ENCODE results near the gene SGCG. TPM values are rescaled to one million over a fixed set of nuclear protein-coding genes. Genes with fewer than 3 reads are reported as not detected.

The SGCG gene
- total and polyA plus RNA-seq, 8 donors = 0.14 to 0.25 (median 0.15) TPM; not detected in 5

DNA sequence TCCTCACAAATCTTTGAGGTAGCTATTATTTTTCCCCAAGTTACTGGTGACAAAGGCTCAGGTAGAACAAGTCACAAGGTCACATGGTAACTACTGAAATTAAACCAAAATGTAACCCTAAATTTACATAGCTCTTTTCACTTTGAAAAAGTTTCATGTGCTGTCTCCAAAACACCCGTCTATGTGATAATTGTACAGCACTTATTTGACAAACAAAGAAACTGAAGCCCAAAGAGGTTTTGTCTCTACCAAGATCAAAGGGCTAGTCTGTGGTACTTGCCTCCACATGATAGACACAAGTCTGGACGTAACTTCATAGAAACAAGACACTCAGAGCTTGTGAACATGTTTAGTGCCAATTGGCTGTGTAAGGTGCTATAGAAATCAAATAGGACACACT is 144.4 kb downstream of the SGCG start:
- ATAC-seq = no peak
- Histone ChIP-seq H3K27me3 (no peaks in the 10 kb centered on the region), H3K4me3 (no peak overlapping the region), H3K9me3 (no peaks in the 10 kb centered on the region), H3K27ac (no peak overlapping the region), H3K4me1 (no peaks in the 10 kb centered on the region), H3K36me3 (no peaks in the 10 kb centered on the region)
- intact Hi-C loops (cut with DNase I) = no loop called here
- TF ChIP-seq, protein P1, sequence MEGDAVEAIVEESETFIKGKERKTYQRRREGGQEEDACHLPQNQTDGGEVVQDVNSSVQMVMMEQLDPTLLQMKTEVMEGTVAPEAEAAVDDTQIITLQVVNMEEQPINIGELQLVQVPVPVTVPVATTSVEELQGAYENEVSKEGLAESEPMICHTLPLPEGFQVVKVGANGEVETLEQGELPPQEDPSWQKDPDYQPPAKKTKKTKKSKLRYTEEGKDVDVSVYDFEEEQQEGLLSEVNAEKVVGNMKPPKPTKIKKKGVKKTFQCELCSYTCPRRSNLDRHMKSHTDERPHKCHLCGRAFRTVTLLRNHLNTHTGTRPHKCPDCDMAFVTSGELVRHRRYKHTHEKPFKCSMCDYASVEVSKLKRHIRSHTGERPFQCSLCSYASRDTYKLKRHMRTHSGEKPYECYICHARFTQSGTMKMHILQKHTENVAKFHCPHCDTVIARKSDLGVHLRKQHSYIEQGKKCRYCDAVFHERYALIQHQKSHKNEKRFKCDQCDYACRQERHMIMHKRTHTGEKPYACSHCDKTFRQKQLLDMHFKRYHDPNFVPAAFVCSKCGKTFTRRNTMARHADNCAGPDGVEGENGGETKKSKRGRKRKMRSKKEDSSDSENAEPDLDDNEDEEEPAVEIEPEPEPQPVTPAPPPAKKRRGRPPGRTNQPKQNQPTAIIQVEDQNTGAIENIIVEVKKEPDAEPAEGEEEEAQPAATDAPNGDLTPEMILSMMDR (IDR thresholded peaks at IDR 0.05) = no peak
- FAIRE-seq = no peak
- DNase-seq = no peak
- 69 to 72% methylated on average over 2 of the region's 2 CpGs for WGBS, 2 donors

DNA sequence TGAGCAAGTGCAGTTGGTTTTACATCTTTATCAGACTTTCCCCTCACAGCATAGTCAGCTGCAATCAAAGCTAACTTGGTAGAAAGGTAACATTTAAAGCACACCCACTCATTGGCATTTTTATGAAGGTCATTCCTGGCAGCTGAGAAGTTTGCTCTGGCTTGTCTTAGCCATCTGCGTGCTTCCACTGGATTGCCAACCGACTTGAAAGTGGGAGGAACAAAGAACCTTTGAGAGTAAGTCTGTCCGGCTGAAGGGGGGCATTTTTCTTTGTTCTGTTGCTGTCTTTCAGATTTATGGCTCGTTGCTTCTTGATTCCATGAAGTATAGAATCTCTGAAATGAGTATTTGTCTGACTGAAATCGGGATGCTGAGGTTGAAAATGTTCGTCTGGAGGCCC is 149.6 kb downstream of the SGCG start:
- 74 to 83% methylated on average over 6 of the region's 6 CpGs for WGBS, 2 donors
- Histone ChIP-seq H3K4me3 (no peak overlapping the region), H3K4me1 (no peaks in the 10 kb centered on the region), H3K27me3 (no peaks in the 10 kb centered on the region), H3K27ac (no peak overlapping the region), H3K9me3 (no peaks in the 10 kb centered on the region), H3K36me3 (no peaks in the 10 kb centered on the region)
- FAIRE-seq (no peak), DNase-seq (no peak), ATAC-seq (no peak)
- TF ChIP-seq, protein P1 (IDR thresholded peaks at IDR 0.05) = no peak
- intact Hi-C loops (cut with DNase I) = no loop called here

DNA sequence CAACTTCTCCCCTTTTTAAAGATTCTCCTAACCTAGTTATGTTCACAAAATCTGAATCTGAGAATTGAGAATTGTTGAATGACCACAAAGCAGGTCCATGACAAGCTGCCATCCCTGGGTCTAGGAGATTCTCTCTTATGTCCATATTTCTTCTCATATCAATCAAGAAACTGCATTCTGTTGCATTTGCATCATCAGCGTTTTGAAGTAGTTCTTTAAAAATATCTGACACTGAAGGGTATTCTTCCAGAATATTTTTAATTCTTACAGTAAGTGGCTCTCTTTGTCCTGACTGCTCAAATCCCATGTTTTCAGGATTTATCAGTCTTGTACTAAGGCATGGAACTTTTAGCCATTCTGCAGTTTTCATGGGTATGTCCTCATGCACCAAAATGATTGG is 158.4 kb downstream of the SGCG start:
- 90 to 97% methylated on average over 1 of the region's 1 CpG for WGBS, 2 donors
- H3K27ac ChIP-seq = no peak overlapping the region
- H3K9me3 ChIP-seq = no peaks in the 10 kb centered on the region
- H3K4me3 ChIP-seq = no peak overlapping the region
- no peaks in the 10 kb centered on the region for H3K27me3 ChIP-seq
- intact Hi-C loops (cut with DNase I) = no loop called here
- ATAC-seq (no peak), FAIRE-seq (no peak), DNase-seq (no peak)
- H3K4me1 ChIP-seq = no peaks in the 10 kb centered on the region
- peaks cover 0 to 9% (median 0%) of the 10 kb centered on the region in 3 donors for H3K36me3 ChIP-seq
- TF ChIP-seq, protein P1 (IDR thresholded peaks at IDR 0.05) = no peak

DNA sequence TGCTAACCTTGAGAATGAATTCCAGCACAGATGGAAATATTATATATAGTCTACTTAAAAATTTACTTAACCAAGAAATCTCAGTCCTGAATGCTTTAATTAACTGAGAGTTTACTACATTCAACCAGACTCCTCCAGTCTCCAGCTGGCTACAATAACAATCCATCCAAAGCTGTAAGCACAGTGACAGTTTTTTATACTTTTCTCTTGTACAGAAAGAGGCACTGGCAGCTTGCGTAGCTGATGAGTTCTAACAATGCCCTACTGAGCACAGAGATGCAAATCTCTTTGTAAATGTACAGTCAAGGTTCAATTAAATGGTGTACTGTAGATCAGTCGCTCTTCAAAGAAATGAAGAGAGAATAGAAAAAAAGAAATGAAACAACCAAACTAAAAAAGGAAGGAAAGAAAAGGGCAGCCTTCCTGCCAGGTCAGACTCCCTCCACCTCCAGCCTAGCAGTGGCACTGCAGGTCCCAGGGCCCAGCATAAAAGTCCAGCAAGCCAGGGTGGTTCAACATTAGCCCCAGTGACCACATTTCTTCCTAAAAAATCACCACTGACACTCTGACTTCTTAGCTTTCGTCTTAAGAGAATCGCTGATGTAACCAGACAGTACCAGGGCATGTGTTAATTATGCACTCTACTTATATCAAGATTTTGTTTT is 164.3 kb downstream of the SGCG start:
- WGBS, 2 donors = 93 to 96% methylated on average over 4 of the region's 4 CpGs
- Histone ChIP-seq H3K36me3 (peaks cover 0 to 9% (median 0%) of the 10 kb centered on the region in 3 donors), H3K9me3 (no peaks in the 10 kb centered on the region), H3K27ac (no peak overlapping the region), H3K27me3 (no peaks in the 10 kb centered on the region), H3K4me3 (no peak overlapping the region), H3K4me1 (peaks cover 0 to 7% (median 0%) of the 10 kb centered on the region in 3 donors)
- TF ChIP-seq, protein P1 (IDR thresholded peaks at IDR 0.05) = no peak
- intact Hi-C loops (cut with DNase I) = no loop called here
- FAIRE-seq (no peak), DNase-seq (no peak), ATAC-seq (no peak)

GRCh38 chr13:23347601-23348000 is 166.8 kb downstream of the SGCG start:
- peaks cover 0 to 7% (median 0%) of the 10 kb centered on the region in 3 donors for H3K4me1 ChIP-seq
- no peak overlapping the region for H3K4me3 ChIP-seq
- FAIRE-seq = no peak
- no peaks in the 10 kb centered on the region for H3K27me3 ChIP-seq
- ATAC-seq = no peak
- no peak for DNase-seq
- TF ChIP-seq, protein P1 (IDR thresholded peaks at IDR 0.05) = no peak
- H3K36me3 ChIP-seq = no peaks in the 10 kb centered on the region
- 97 to 98% methylated on average over 1 of the region's 1 CpG for WGBS, 2 donors
- intact Hi-C loops (cut with DNase I) = no loop called here
- H3K27ac ChIP-seq = no peak overlapping the region
- H3K9me3 ChIP-seq = no peaks in the 10 kb centered on the region
